ENCODE measurements around the gene CYB561D1. TPM values are rescaled to one million over a fixed set of nuclear protein-coding genes. Genes with fewer than 3 reads are reported as not detected.

Gene CYB561D1
- total RNA-seq, 3 donors from 2014 or later, result 6.6 to 9.1 (median 8.2) TPM

- intact Hi-C loops (cut with DNase I; ENCODE audit: low total_unique reads), result no loop called here
- peak within 1 kb of the TSS; percentile 97 to 100 for H3K27ac ChIP-seq
- H3K27me3 ChIP-seq, result no peaks in the 10 kb centered on the region
- H3K9me3 ChIP-seq, result no peaks in the 10 kb centered on the region
- peak within 1 kb of the TSS; percentile 69 to 88 (median 70) for H3K4me3 ChIP-seq
- peaks cover 1% of the 10 kb centered on the region for H3K36me3 ChIP-seq
- peak; percentile 89 for DNase-seq (ENCODE audit: low spot score in 2 of 2)
- TF ChIP-seq POLR2A (IDR thresholded peaks at IDR 0.05) (no peak), CTCF (IDR thresholded peaks at IDR 0.05) (no peak), POLR2AphosphoS5 (IDR thresholded peaks at IDR 0.05) (peak in 1 of 3 donors; percentile 73)
- peaks cover 0 to 8% of the 10 kb centered on the region in 2 donors for H3K4me1 ChIP-seq
Measured at GRCh38 chr1:109483672-109484518, 10.0 kb upstream of the CYB561D1 start, which contains the start of gene ATXN7L2. ATXN7L2 (plus strand) TSS chr1:109483905; CDS start chr1:109483954, 49 bp downstream.

GRCh38 chr1:109484519-109484975 lies 9.3 kb upstream of the CYB561D1 start:
- Histone ChIP-seq H3K4me3 (peak overlapping the region; percentile 69 to 88 (median 70)), H3K4me1 (peaks cover 0 to 8% of the 10 kb centered on the region in 2 donors), H3K27ac (peak overlapping the region in 1 of 2 donors; percentile 97), H3K36me3 (peaks cover 5% of the 10 kb centered on the region), H3K27me3 (no peaks in the 10 kb centered on the region), H3K9me3 (no peaks in the 10 kb centered on the region)
- intact Hi-C loops (cut with DNase I; ENCODE audit: low total_unique reads), result no loop called here
- TF ChIP-seq POLR2A (IDR thresholded peaks at IDR 0.05) (no peak), CTCF (IDR thresholded peaks at IDR 0.05) (no peak), POLR2AphosphoS5 (IDR thresholded peaks at IDR 0.05) (no peak)
- DNase-seq (ENCODE audit: low spot score in 2 of 2), result no peak

GRCh38 chr1:109485001-109485400 lies 8.9 kb upstream of the CYB561D1 start:
- H3K27me3 ChIP-seq, result no peaks in the 10 kb centered on the region
- TF ChIP-seq CTCF (IDR thresholded peaks at IDR 0.05), result no peak
- TF ChIP-seq POLR2AphosphoS5 (IDR thresholded peaks at IDR 0.05), result no peak
- TF ChIP-seq POLR2A (IDR thresholded peaks at IDR 0.05), result no peak
- intact Hi-C loops (cut with DNase I; ENCODE audit: low total_unique reads), result no loop called here
- H3K27ac ChIP-seq, result no peak overlapping the region
- peak overlapping the region in 2 of 3 donors; percentile 70 to 88 for H3K4me3 ChIP-seq
- DNase-seq (ENCODE audit: low spot score in 2 of 2), result no peak
- H3K4me1 ChIP-seq, result peaks cover 0 to 8% of the 10 kb centered on the region in 2 donors
- H3K36me3 ChIP-seq, result peaks cover 5% of the 10 kb centered on the region
- no peaks in the 10 kb centered on the region for H3K9me3 ChIP-seq

- Histone ChIP-seq H3K4me1 (peaks cover 0 to 8% of the 10 kb centered on the region in 2 donors), H3K27ac (no peak overlapping the region), H3K27me3 (no peaks in the 10 kb centered on the region), H3K36me3 (peaks cover 5% of the 10 kb centered on the region), H3K9me3 (no peaks in the 10 kb centered on the region), H3K4me3 (no peak overlapping the region)
- TF ChIP-seq CTCF (IDR thresholded peaks at IDR 0.05), result no peak
- TF ChIP-seq POLR2AphosphoS5 (IDR thresholded peaks at IDR 0.05), result no peak
- no peak for TF ChIP-seq POLR2A (IDR thresholded peaks at IDR 0.05)
- DNase-seq (ENCODE audit: low spot score in 2 of 2), result no peak
- intact Hi-C loops (cut with DNase I; ENCODE audit: low total_unique reads), result no loop called here
Measured at GRCh38 chr1:109487261-109487660, 6.6 kb upstream of the CYB561D1 start.

DNA sequence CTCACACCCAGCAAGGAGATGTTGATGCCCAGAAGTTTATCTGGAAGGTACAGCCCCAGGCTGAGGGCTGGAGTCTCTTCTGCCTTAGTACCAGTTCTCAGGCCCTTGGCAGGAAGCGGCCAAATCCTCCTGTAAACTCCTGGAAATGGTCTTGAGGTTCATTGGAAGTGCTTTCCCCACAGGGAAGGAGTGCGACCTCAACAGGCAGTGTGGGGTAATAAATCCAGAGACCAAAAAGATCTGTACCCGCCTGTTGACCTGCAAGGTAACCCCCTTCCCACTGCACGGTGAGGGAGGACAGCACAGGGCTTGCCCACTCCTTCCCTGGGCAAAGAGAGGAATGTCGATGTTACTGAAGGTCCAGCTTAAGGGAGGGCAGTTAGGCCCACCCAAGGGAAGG lies 5.7 kb upstream of the CYB561D1 start:
- Histone ChIP-seq H3K27me3 (no peaks in the 10 kb centered on the region), H3K4me1 (peaks cover 0 to 8% of the 10 kb centered on the region in 2 donors), H3K9me3 (no peaks in the 10 kb centered on the region), H3K36me3 (peaks cover 5% of the 10 kb centered on the region), H3K4me3 (no peak overlapping the region), H3K27ac (no peak overlapping the region)
- intact Hi-C loops (cut with DNase I; ENCODE audit: low total_unique reads), result no loop called here
- TF ChIP-seq POLR2AphosphoS5 (IDR thresholded peaks at IDR 0.05) (no peak), CTCF (IDR thresholded peaks at IDR 0.05) (no peak), POLR2A (IDR thresholded peaks at IDR 0.05) (no peak)
- DNase-seq (ENCODE audit: low spot score in 2 of 2), result no peak

All from breast epithelium (tissue), 4 donors.